Activated B cell treated with CpG ODN at 0.5 μM for 24 hours (primary cell): ENCODE results near the gene MIA3. TPM values are rescaled to one million over a fixed set of nuclear protein-coding genes. Genes with fewer than 3 reads are reported as not detected.
"Not testable (repeated sequence)": the region's sequence is repeated elsewhere in the genome, so short reads cannot be mapped to it uniquely, and the experiment has no call there.

Experiments
- ATAC-seq: fragments of 200-7000 bp; cut with Tn5 transposase; one replicate; pipeline ENCODE4 v1.10.0; 2021; ENCODE audit warnings: low read depth, mild to moderate bottlenecking, moderate library complexity
- CTCF ChIA-PET: fragments of 350-600 bp; sonication (Branson Sonifier 250); formaldehyde crosslinking; loops from one replicate; lab custom pipeline; 2021; ENCODE audit warnings: antibody characterized with exemption; lab: Charles Lee
- POLR2A ChIA-PET: fragments of 350-600 bp; sonication (Branson Sonifier 250); formaldehyde crosslinking; loops from one replicate; lab custom pipeline; 2021; ENCODE audit warnings: antibody characterized with exemption; lab: Charles Lee
- DNase-seq: peaks from one replicate; pipeline ENCODE4 v3.0.0; 2022
- H3K27ac Mint-ChIP-seq: one replicate; pipeline ENCODE4 v1.8.0; 2020; ENCODE audit warnings: mixed read lengths
- H3K27me3 Mint-ChIP-seq: one replicate; pipeline ENCODE4 v1.8.0; 2021; ENCODE audit warnings: mixed read lengths
- H3K36me3 Mint-ChIP-seq: one replicate; pipeline ENCODE4 v1.8.0; 2021; ENCODE audit warnings: low read depth, mixed read lengths
- H3K4me1 Mint-ChIP-seq: one replicate; pipeline ENCODE4 v1.8.0; 2021; ENCODE audit warnings: mixed read lengths
- H3K4me3 Mint-ChIP-seq: one replicate; pipeline ENCODE4 v1.8.0; 2020; ENCODE audit warnings: mild to moderate bottlenecking, mixed read lengths
- H3K9me3 Mint-ChIP-seq: one replicate; pipeline ENCODE4 v1.8.0; 2020; ENCODE audit warnings: mixed read lengths
- intact Hi-C: fragments of 100-400 bp; cut with micrococcal nuclease; formaldehyde crosslinking; loops from one replicate; pipeline ENCODE4 v1.15.1; 2024
- total RNA-seq: library from RNA; stranded (reverse); gene quantifications from 2 replicates; pipeline ENCODE4 v1.2.3, GENCODE V29; 2022
- TF ChIP-seq, protein P1 (sequence below): fragments of 200-600 bp; IDR thresholded peaks from one replicate; pipeline ENCODE4 v1.8.0; 2022; ENCODE audit warnings: antibody characterized with exemption, mild to moderate bottlenecking

The MIA3 gene
- total RNA-seq, 1 donor from 2014 or later = 83.1 TPM

DNA sequence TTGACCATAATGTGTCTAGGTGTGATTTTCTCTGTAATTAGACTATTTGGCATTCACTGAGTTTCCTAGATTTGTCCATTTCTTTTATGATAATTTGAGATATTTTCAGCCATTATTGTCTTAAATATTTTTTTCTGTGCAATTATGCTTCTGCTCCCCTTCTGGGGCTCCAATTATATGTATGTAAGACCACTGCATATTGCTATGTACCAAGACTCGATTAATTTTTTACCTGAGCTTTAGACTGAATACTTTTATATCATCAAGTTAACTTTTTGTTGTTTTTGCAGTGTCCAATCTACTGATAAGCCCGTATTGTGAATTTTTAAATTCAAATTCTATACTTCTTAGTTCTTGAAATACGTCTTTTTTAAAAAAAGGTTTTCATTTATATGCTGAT, 23.1 kb upstream of the MIA3 start:
- intact Hi-C loops = no loop called here
- Mint-ChIP-seq H3K36me3 (peaks cover 4% of the 10 kb centered on the region), H3K4me1 (peaks cover 9% of the 10 kb centered on the region), H3K9me3 (no peaks in the 10 kb centered on the region), H3K27ac (no peak overlapping the region), H3K4me3 (no peak overlapping the region), H3K27me3 (no peaks in the 10 kb centered on the region)
- no peak for DNase-seq
- TF ChIP-seq, protein P1, sequence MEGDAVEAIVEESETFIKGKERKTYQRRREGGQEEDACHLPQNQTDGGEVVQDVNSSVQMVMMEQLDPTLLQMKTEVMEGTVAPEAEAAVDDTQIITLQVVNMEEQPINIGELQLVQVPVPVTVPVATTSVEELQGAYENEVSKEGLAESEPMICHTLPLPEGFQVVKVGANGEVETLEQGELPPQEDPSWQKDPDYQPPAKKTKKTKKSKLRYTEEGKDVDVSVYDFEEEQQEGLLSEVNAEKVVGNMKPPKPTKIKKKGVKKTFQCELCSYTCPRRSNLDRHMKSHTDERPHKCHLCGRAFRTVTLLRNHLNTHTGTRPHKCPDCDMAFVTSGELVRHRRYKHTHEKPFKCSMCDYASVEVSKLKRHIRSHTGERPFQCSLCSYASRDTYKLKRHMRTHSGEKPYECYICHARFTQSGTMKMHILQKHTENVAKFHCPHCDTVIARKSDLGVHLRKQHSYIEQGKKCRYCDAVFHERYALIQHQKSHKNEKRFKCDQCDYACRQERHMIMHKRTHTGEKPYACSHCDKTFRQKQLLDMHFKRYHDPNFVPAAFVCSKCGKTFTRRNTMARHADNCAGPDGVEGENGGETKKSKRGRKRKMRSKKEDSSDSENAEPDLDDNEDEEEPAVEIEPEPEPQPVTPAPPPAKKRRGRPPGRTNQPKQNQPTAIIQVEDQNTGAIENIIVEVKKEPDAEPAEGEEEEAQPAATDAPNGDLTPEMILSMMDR = no peak
- ATAC-seq = no peak
- ChIA-PET POLR2A (no interaction called here), CTCF (interaction anchor here (1.7 kb wide), 1 partner anchor 39 kb away, joined by 5 read pairs; no protein-coding TSS in a partner anchor)

DNA sequence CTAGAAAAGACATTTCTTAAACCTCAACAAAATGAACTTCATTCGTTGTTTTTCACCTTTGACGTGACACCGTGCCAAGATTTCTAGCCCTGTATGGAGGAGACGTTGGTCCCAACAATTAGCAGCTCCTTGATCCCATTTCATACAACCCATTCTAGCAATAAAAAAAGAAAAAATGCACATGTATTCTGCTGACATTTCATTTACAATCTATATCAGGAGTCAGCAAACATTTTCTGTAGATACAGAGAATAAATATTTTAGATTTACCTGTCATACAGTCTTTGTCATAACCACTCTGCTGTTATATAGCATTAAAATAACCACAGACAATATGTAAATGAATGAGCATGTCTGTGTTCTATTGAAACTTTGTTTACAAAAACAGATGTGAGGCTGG, 21.2 kb upstream of the MIA3 start:
- DNase-seq = no peak
- Mint-ChIP-seq H3K27ac (no peak overlapping the region), H3K27me3 (no peaks in the 10 kb centered on the region), H3K4me3 (no peak overlapping the region), H3K36me3 (no peaks in the 10 kb centered on the region), H3K9me3 (no peaks in the 10 kb centered on the region), H3K4me1 (no peaks in the 10 kb centered on the region)
- POLR2A ChIA-PET = no interaction called here
- intact Hi-C loops = no loop called here
- ATAC-seq = no peak
- TF ChIP-seq, protein P1 = no peak
- CTCF ChIA-PET = no interaction called here

DNA sequence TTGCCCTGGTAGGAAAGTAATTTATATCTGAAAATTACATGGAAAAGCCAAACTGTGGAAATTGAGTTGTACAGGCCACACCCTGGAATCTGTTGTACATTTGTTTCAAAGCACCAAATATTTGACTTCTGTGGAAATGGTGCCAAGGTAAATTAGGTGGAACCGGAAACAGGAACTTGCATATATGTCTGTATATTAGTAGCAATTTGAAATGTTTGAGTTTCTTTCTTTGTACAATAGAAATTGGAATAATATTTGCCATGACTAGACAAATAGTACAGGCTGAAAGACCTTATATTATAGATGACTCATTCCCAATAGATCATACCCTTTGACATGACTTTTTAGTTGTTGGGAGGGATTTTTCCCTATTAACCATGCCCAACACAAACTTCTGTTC, 17.6 kb upstream of the MIA3 start:
- Mint-ChIP-seq H3K4me3 (no peak overlapping the region), H3K27me3 (no peaks in the 10 kb centered on the region), H3K36me3 (no peaks in the 10 kb centered on the region), H3K4me1 (no peaks in the 10 kb centered on the region), H3K9me3 (no peaks in the 10 kb centered on the region), H3K27ac (no peak overlapping the region)
- intact Hi-C loops = no loop called here
- ChIA-PET CTCF (no interaction called here), POLR2A (interaction anchor here (0.6 kb wide), 2 partner anchors 10 to 1842 kb away, joined by 3 read pairs; partner anchors contain the start of gene TAF1A)
- no peak for DNase-seq
- ATAC-seq = no peak
- TF ChIP-seq, protein P1 = no peak

DNA sequence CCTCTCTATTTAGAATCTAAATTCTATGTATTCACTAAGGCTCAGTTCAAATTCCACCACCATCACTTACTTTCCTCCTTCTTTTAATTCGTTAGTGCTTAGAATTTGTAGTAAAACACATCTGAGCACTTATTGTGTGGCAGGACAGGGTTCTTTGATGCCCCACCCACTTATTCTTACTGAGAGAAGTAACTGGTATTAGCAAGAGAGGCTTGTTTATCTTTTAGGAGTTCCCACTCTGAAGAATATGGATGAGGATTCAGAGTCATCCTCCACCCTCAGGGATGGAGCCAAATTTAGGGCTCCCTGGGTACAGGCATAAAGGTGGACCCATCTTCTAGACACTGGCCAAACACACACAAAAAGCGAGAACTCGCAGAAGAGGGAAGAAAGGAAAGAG, 16.6 kb upstream of the MIA3 start:
- ChIA-PET POLR2A (no interaction called here), CTCF (no interaction called here)
- no peaks in the 10 kb centered on the region for H3K9me3 Mint-ChIP-seq
- ATAC-seq (no peak), DNase-seq (no peak)
- TF ChIP-seq, protein P1 = no peak
- H3K27me3 Mint-ChIP-seq = no peaks in the 10 kb centered on the region
- H3K36me3 Mint-ChIP-seq = no peaks in the 10 kb centered on the region
- H3K4me1 Mint-ChIP-seq = no peaks in the 10 kb centered on the region
- no peak overlapping the region for H3K27ac Mint-ChIP-seq
- H3K4me3 Mint-ChIP-seq = no peak overlapping the region
- intact Hi-C loops = no loop called here

DNA sequence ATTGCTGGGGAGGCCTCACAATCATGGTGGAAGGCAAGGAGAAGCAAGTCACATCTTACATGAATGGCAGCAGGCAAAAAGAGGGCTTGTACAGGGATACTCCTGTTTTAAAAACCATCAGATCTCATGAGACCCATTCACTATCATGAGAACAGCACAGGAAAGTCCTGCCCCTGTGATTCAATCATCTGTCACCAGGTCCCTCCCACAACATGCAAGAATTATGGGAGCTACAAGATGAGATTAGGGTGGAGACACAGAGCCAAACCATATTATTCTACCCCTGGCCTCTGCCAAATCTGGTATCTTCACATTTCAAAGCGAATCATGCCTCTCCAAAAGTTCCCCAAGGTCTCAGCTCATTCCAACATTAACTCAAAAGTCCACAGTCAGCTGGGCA, 11.1 kb upstream of the MIA3 start:
- ChIA-PET CTCF (no interaction called here), POLR2A (no interaction called here)
- no peak for DNase-seq
- H3K4me1 Mint-ChIP-seq = no peaks in the 10 kb centered on the region
- intact Hi-C loops = no loop called here
- H3K27me3 Mint-ChIP-seq = no peaks in the 10 kb centered on the region
- no peak overlapping the region for H3K27ac Mint-ChIP-seq
- H3K4me3 Mint-ChIP-seq = no peak overlapping the region
- peaks cover 4% of the 10 kb centered on the region for H3K9me3 Mint-ChIP-seq
- ATAC-seq = no peak
- TF ChIP-seq, protein P1 = no peak
- no peaks in the 10 kb centered on the region for H3K36me3 Mint-ChIP-seq

DNA sequence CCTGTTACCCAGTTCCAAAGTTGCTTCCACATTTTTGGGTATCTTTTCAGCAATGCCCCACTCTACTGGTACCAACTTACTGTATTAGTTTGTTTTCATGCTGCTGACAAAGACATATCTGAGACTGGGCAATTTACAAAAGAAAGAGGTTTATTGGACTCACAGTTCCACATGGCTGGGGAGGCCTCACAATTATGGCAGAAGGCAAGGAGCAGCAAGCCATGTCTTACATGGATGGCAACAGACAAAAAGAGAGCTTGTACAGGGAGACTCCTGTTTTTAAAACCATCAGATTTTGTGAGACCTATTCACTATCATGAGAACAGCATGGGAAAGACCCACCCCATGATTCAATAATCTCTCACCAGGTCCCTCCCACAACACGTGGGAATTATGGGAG, 8.8 kb upstream of the MIA3 start:
- ATAC-seq, intact Hi-C loops, H3K9me3 Mint-ChIP-seq, DNase-seq, CTCF ChIA-PET, H3K36me3 Mint-ChIP-seq, H3K4me1 Mint-ChIP-seq, H3K4me3 Mint-ChIP-seq, H3K27ac Mint-ChIP-seq: not testable (repeated sequence)
- peaks cover 12% of the 10 kb centered on the region for H3K27me3 Mint-ChIP-seq
- POLR2A ChIA-PET = interaction anchor here (0.9 kb wide), 1 partner anchor 144 kb away, joined by 3 read pairs; no protein-coding TSS in a partner anchor
